SK-N-SH (cell line): Measurements from ENCODE around the gene CD81. TPM values are rescaled to one million over a fixed set of nuclear protein-coding genes. Genes with fewer than 3 reads are reported as not detected.

ENCODE experiments used
- CTCF ChIA-PET: fragments of 300-600, 350-600 bp; formaldehyde crosslinking; extraction: SDS; loops from one replicate; lab custom pipeline; 2021; lab: Yijun Ruan, JAX
- POLR2A ChIA-PET: fragments of 350-600 bp; sonication (Branson Sonifier 250); formaldehyde crosslinking; extraction: SDS; loops from one replicate; lab custom pipeline; 2020; ENCODE audit warnings: antibody characterized with exemption, inconsistent platforms; lab: Yijun Ruan, JAX
- DNase-seq: peaks from one replicate; pipeline ENCODE4 v3.0.0; 2012
- H2AFZ ChIP-seq: fragments of 200-600 bp; sonication (generic); 2 replicates; pipeline ENCODE4 v1.8.1; 2016; ENCODE audit warnings: antibody characterized with exemption, mild to moderate bottlenecking, low read depth
- H3F3A ChIP-seq: fragments of 200-600 bp; sonication (generic); replicated peaks from 2 replicates; pipeline ENCODE3; 2016; ENCODE audit warnings: antibody characterized with exemption, mild to moderate bottlenecking; ENCODE audit not compliant: insufficient read depth
- H3K27ac ChIP-seq, 2 experiments: fragments of 200-500 bp in 1 of 2; fragments of 200-600 bp in 1 of 2; sonication (Bioruptor generic) in 1 of 2; sonication (generic), shearing (Covaris generic) in 1 of 2; 2 replicates each; pipeline versions ENCODE4 v1.5.1 to v1.6.1; 2014 to 2016; ENCODE audit warnings: low read depth in 2 of 2, inconsistent platforms in 1 of 2, low read length in 1 of 2, mild to moderate bottlenecking in 1 of 2, mixed read lengths in 1 of 2
- H3K27me3 ChIP-seq: fragments of 200-600 bp; sonication (generic), shearing (Covaris generic); 2 replicates; pipeline ENCODE4 v1.6.1; 2016; ENCODE audit warnings: mixed run types; ENCODE audit not compliant: insufficient read depth
- H3K36me3 ChIP-seq, 2 experiments: fragments of 200-500 bp in 1 of 2; fragments of 200-600 bp in 1 of 2; sonication (Bioruptor generic) in 1 of 2; sonication (generic) in 1 of 2; replicated peaks in 1 of 2; 2 replicates each; pipeline versions ENCODE3 to v1.5.1; 2014 to 2016; ENCODE audit warnings: low read length in 1 of 2, mild to moderate bottlenecking in 1 of 2; ENCODE audit not compliant: insufficient read depth in 2 of 2, control insufficient read depth in 1 of 2
- H3K4me1 ChIP-seq, 2 experiments: fragments of 200-500 bp in 1 of 2; fragments of 200-600 bp in 1 of 2; sonication (Bioruptor generic) in 1 of 2; sonication (generic), shearing (Covaris generic) in 1 of 2; 2 replicates each; pipeline versions ENCODE4 v1.5.1 to v1.6.1; 2014 to 2016; ENCODE audit warnings: low read depth in 1 of 2, low read length in 1 of 2, mixed run types in 1 of 2; ENCODE audit not compliant: insufficient read depth in 2 of 2, control insufficient read depth in 1 of 2
- H3K4me2 ChIP-seq: fragments of 200-600 bp; sonication (generic), shearing (Covaris generic); 2 replicates; pipeline ENCODE4 v1.6.1; 2017; ENCODE audit warnings: mixed run types
- H3K4me3 ChIP-seq, 2 experiments: fragments of 200-500 bp in 1 of 2; fragments of 200-600 bp in 1 of 2; sonication (Bioruptor generic) in 1 of 2; sonication (generic), shearing (Covaris generic) in 1 of 2; 2 replicates each; pipeline versions ENCODE4 v1.5.1 to v1.8.1; 2014 to 2016; ENCODE audit warnings: low read depth in 2 of 2, inconsistent platforms in 1 of 2, low read length in 1 of 2, mild to moderate bottlenecking in 1 of 2, mixed read lengths in 1 of 2, moderate library complexity in 1 of 2
- H3K79me2 ChIP-seq: fragments of 200-600 bp; sonication (generic); 2 replicates; pipeline ENCODE4 v1.8.1; 2017; ENCODE audit warnings: mild to moderate bottlenecking; ENCODE audit not compliant: insufficient read depth
- H3K9ac ChIP-seq: fragments of 200-600 bp; sonication (generic); 2 replicates; pipeline ENCODE4 v1.6.1; 2017; ENCODE audit warnings: mixed run types
- H3K9me2 ChIP-seq: fragments of 200-600 bp; sonication (generic); 2 replicates; pipeline ENCODE4 v1.6.1; 2017; ENCODE audit warnings: mixed run types
- H3K9me3 ChIP-seq: fragments of 200-600 bp; sonication (generic); 2 replicates; pipeline ENCODE4 v1.6.1; 2017; ENCODE audit warnings: mixed run types, mild to moderate bottlenecking, moderate library complexity
- H4K20me1 ChIP-seq: fragments of 200-600 bp; sonication (generic); 2 replicates; pipeline ENCODE4 v1.6.1; 2017; ENCODE audit warnings: mild to moderate bottlenecking, mixed run types; ENCODE audit not compliant: insufficient read depth
- CHD2 ChIP-seq: fragments of 150-350 bp; IDR thresholded peaks from 2 replicates; pipeline ENCODE4 v1.6.1; 2018; ENCODE audit warnings: low read length; ENCODE audit not compliant: partially characterized antibody
- EP300 ChIP-seq, 2 experiments: IDR thresholded peaks; 2 replicates each; pipeline versions ENCODE4 v1.4.0 to v1.6.1; 2012; ENCODE audit warnings: borderline replicate concordance in 1 of 2, low read depth in 1 of 2, low read length in 1 of 2
- FOSL2 ChIP-seq: IDR thresholded peaks from 2 replicates; pipeline ENCODE4 v1.4.0; 2012; ENCODE audit warnings: low read depth, mild to moderate bottlenecking, moderate library complexity, borderline replicate concordance
- FOXM1 ChIP-seq: IDR thresholded peaks from 2 replicates; pipeline ENCODE4 v1.4.0; 2012; ENCODE audit warnings: low read depth, mild to moderate bottlenecking
- MEF2A ChIP-seq: IDR thresholded peaks from 2 replicates; pipeline ENCODE4 v1.4.0; 2012; ENCODE audit warnings: low read depth, borderline replicate concordance
- MXI1 ChIP-seq: IDR thresholded peaks from 2 replicates; pipeline ENCODE4 v1.6.1; 2012; ENCODE audit warnings: mild to moderate bottlenecking, low read depth, low read length, improper control_type of control experiment
- POLR2AphosphoS5 ChIP-seq: IDR thresholded peaks from 2 replicates; pipeline ENCODE4 v1.6.1; 2012; ENCODE audit warnings: low read depth, low read length
- RCOR1 ChIP-seq: fragments of 150-350 bp; IDR thresholded peaks from 2 replicates; pipeline ENCODE4 v1.6.1; 2017; ENCODE audit warnings: antibody characterized with exemption, low read length
- RXRA ChIP-seq: IDR thresholded peaks from 2 replicates; pipeline ENCODE4 v1.4.0; 2012; ENCODE audit warnings: low read depth, mild to moderate bottlenecking, borderline replicate concordance
- SIN3A ChIP-seq: IDR thresholded peaks from 2 replicates; pipeline ENCODE4 v1.6.1; 2012; ENCODE audit warnings: low read depth, mild to moderate bottlenecking, low read length, moderate library complexity, borderline replicate concordance
- SMC3 ChIP-seq: IDR thresholded peaks from 2 replicates; pipeline ENCODE4 v1.6.1; 2012; ENCODE audit warnings: low read depth, low read length, improper control_type of control experiment
- TAF1 ChIP-seq: IDR thresholded peaks from 2 replicates; pipeline ENCODE4 v1.6.1; 2012; ENCODE audit warnings: low read depth, mild to moderate bottlenecking, low read length, moderate library complexity, borderline replicate concordance
- TCF12 ChIP-seq: IDR thresholded peaks from 2 replicates; pipeline ENCODE4 v1.4.0; 2012
- TEAD4 ChIP-seq: IDR thresholded peaks from 2 replicates; pipeline ENCODE4 v1.4.0; 2012; ENCODE audit warnings: mild to moderate bottlenecking, borderline replicate concordance; ENCODE audit not compliant: insufficient read depth
- WGBS: methylation state at CpG from one replicate; pipeline ENCODE4 v1.1.6; 2017; ENCODE audit warnings: low lambda C conversion rate; 5-methylcytosine and 5-hydroxymethylcytosine counted together
- polyA plus RNA-seq, 3 experiments: library from polyadenylated mRNA; depleted of rRNA; stranded (reverse); fragments of >200 nt; gene quantifications; 2 replicates each; pipeline ENCODE4 v1.2.3, GENCODE V29; 2012
- TF ChIP-seq, protein P1 (sequence below): IDR thresholded peaks from 2 replicates; pipeline ENCODE4 v1.6.1; 2012; ENCODE audit warnings: mild to moderate bottlenecking, low read depth, low read length, moderate library complexity
- TF ChIP-seq, protein P2 (sequence below): fragments of 150-350 bp; IDR thresholded peaks from 2 replicates; pipeline ENCODE4 v1.6.1; 2016; ENCODE audit warnings: mild to moderate bottlenecking, low read depth, low read length
- TF ChIP-seq, protein P3 (sequence below): fragments of 200-600 bp; sonication (generic); IDR thresholded peaks from 2 replicates; pipeline ENCODE4 v1.6.1; 2017; ENCODE audit warnings: antibody characterized with exemption, mild to moderate bottlenecking, moderate library complexity
- TF ChIP-seq, protein P4 (sequence below): fragments of 150-350 bp; IDR thresholded peaks from 2 replicates; pipeline ENCODE4 v1.6.1; 2017; ENCODE audit warnings: antibody characterized with exemption, low read length, low read depth, borderline replicate concordance

CD81 gene
- polyA plus RNA-seq, 1 of the 3 experiments (the other 2 are of a cell fraction): 517 TPM

DNA sequence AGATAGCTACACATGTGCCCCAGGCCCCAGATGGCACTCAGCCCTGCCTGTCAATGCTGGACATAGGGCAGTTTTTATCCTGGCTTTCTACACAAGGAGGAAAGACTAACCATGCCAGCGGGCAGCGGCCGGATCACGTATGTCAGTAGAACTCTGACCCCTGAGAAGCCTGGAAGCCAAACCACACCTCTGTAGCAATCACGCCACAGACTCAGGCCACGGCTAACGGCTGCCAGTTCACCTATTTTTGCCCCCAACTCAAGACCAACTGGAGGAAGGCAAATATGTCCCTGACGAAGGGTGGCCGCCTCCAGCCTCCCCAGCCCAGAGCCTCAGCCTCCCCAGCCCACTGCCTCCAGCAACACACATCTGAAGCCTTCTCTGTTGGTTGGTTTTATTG is 7.2 kb upstream of the CD81 start (continued):
- TF ChIP-seq FOSL2 (no peak), TEAD4 (no peak)

DNA sequence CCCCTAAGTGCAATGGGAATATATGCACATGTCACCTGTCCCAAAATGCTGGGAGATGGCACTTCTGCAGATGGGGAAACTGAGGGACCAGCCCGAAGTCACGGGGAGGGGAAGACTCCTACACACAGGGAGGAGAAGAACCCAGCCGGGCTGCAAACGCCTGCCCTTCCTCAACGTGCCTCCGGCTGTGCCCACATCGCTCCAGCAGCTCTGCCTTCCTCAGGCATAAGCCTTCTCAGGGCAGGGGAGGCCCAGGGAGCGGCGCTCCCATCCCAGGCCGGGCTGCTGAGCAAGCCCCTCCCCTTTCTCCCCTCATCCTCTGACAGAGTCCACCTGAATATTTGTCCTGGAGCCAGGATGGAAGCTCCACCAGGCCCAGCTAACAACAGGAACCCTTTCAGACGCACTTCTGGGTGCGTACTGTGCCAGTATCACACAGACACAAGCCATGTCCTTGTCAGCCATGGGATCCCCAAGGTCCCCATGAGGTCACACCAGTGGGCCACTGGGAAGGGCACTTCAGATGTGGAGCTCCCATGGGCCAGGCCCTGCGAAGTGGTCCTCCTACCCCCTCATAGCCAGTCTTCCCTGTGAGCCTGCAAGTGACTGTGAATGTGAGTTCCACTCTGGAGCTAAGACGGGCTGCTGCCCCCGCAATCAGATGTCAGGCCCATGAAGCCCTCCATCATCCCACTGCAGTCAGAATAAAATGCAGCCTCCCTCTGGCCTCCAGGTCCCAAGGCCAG is 2.5 kb upstream of the CD81 start:
- WGBS: 94% methylated on average over 9 of the region's 15 CpGs
- CTCF ChIA-PET: interaction anchor here (1.9 to 3.9 kb wide), 2 partner anchors 13 to 45 kb away, joined by 8 to 20 read pairs; no protein-coding TSS in a partner anchor

DNA sequence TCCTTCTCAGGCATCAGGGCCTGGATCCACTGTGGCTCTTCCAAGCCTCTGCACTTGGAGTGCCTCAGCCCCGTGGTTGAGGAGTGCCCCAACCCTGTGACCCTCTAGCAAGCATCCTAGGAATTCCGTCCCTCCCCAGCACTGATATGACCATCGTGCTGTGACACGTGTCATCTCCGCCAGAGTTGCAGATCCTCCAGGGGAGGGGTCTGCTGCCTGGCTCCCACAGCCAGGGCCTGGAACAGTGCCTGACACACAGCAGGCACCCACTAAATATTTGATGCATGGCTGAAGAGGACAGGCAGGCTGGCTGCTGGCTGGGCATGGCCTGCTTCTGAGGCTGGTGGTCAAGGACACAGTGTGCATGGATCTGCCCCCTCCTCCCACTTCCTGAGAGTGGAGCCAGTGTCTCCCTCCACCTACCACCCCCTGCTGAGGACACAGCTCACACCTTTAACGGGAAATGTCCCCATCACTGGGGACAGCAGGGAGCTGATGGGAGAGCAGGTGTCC is 1.7 kb upstream of the CD81 start:
- no peak overlapping the region for H3K4me3 ChIP-seq
- TF ChIP-seq, protein P1, sequence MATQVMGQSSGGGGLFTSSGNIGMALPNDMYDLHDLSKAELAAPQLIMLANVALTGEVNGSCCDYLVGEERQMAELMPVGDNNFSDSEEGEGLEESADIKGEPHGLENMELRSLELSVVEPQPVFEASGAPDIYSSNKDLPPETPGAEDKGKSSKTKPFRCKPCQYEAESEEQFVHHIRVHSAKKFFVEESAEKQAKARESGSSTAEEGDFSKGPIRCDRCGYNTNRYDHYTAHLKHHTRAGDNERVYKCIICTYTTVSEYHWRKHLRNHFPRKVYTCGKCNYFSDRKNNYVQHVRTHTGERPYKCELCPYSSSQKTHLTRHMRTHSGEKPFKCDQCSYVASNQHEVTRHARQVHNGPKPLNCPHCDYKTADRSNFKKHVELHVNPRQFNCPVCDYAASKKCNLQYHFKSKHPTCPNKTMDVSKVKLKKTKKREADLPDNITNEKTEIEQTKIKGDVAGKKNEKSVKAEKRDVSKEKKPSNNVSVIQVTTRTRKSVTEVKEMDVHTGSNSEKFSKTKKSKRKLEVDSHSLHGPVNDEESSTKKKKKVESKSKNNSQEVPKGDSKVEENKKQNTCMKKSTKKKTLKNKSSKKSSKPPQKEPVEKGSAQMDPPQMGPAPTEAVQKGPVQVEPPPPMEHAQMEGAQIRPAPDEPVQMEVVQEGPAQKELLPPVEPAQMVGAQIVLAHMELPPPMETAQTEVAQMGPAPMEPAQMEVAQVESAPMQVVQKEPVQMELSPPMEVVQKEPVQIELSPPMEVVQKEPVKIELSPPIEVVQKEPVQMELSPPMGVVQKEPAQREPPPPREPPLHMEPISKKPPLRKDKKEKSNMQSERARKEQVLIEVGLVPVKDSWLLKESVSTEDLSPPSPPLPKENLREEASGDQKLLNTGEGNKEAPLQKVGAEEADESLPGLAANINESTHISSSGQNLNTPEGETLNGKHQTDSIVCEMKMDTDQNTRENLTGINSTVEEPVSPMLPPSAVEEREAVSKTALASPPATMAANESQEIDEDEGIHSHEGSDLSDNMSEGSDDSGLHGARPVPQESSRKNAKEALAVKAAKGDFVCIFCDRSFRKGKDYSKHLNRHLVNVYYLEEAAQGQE: no peak
- TF ChIP-seq POLR2AphosphoS5 (no peak), FOXM1 (no peak), TCF12 (no peak), RCOR1 (no peak), TAF1 (no peak), MXI1 (no peak), EP300 (IDR thresholded peaks at IDR 0.05; ENCODE audit: borderline replicate concordance in 1 of 2, low read depth in 1 of 2, low read length in 1 of 2) (no peak)
- TF ChIP-seq, protein P2, sequence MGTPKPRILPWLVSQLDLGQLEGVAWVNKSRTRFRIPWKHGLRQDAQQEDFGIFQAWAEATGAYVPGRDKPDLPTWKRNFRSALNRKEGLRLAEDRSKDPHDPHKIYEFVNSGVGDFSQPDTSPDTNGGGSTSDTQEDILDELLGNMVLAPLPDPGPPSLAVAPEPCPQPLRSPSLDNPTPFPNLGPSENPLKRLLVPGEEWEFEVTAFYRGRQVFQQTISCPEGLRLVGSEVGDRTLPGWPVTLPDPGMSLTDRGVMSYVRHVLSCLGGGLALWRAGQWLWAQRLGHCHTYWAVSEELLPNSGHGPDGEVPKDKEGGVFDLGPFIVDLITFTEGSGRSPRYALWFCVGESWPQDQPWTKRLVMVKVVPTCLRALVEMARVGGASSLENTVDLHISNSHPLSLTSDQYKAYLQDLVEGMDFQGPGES: no peak
- TF ChIP-seq, protein P3, sequence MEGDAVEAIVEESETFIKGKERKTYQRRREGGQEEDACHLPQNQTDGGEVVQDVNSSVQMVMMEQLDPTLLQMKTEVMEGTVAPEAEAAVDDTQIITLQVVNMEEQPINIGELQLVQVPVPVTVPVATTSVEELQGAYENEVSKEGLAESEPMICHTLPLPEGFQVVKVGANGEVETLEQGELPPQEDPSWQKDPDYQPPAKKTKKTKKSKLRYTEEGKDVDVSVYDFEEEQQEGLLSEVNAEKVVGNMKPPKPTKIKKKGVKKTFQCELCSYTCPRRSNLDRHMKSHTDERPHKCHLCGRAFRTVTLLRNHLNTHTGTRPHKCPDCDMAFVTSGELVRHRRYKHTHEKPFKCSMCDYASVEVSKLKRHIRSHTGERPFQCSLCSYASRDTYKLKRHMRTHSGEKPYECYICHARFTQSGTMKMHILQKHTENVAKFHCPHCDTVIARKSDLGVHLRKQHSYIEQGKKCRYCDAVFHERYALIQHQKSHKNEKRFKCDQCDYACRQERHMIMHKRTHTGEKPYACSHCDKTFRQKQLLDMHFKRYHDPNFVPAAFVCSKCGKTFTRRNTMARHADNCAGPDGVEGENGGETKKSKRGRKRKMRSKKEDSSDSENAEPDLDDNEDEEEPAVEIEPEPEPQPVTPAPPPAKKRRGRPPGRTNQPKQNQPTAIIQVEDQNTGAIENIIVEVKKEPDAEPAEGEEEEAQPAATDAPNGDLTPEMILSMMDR: no peak
- TF ChIP-seq, protein P4, sequence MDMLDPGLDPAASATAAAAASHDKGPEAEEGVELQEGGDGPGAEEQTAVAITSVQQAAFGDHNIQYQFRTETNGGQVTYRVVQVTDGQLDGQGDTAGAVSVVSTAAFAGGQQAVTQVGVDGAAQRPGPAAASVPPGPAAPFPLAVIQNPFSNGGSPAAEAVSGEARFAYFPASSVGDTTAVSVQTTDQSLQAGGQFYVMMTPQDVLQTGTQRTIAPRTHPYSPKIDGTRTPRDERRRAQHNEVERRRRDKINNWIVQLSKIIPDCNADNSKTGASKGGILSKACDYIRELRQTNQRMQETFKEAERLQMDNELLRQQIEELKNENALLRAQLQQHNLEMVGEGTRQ: no peak
- TF ChIP-seq, all 33 proteins: peak for 0
- WGBS: 90% methylated on average over 6 of the region's 6 CpGs
- peaks cover 0 to 16% of the 10 kb centered on the region in 2 experiments; a peak in 1 of 4 replicates for H3K4me1 ChIP-seq
- H2AFZ ChIP-seq: no peak overlapping the region
- no peak for DNase-seq
- H3K9me3 ChIP-seq: no peaks in the 10 kb centered on the region
- H3K27ac ChIP-seq: no peak overlapping the region
- H3K4me2 ChIP-seq: no peak overlapping the region
- ChIA-PET POLR2A (no interaction called here), CTCF (interaction anchor here (1.9 to 3.9 kb wide), 2 partner anchors 12 to 45 kb away, joined by 8 to 20 read pairs; no protein-coding TSS in a partner anchor)
- H4K20me1 ChIP-seq: peaks cover 24% of the 10 kb centered on the region
- no peaks in the 10 kb centered on the region for H3K9me2 ChIP-seq
- peaks cover 29% of the 10 kb centered on the region for H3K79me2 ChIP-seq
- no peak overlapping the region for H3K9ac ChIP-seq
- no peaks in the 10 kb centered on the region for H3K36me3 ChIP-seq
- no peaks in the 10 kb centered on the region for H3F3A ChIP-seq
- no peaks in the 10 kb centered on the region for H3K27me3 ChIP-seq

More for the DNA sequence above, 2.5 kb upstream of the CD81 start:
- POLR2A ChIA-PET: no interaction called here
- Histone ChIP-seq H2AFZ (no peak overlapping the region), H3K36me3 (no peaks in the 10 kb centered on the region), H3K4me2 (no peak overlapping the region), H3F3A (no peaks in the 10 kb centered on the region), H3K9ac (no peak overlapping the region), H3K9me2 (no peaks in the 10 kb centered on the region), H3K79me2 (peaks cover 21% of the 10 kb centered on the region), H4K20me1 (peaks cover 16% of the 10 kb centered on the region), H3K4me1 (peaks cover 0 to 13% of the 10 kb centered on the region in 2 experiments; a peak in 1 of 4 replicates), H3K27ac (no peak overlapping the region), H3K9me3 (no peaks in the 10 kb centered on the region), H3K4me3 (no peak overlapping the region), H3K27me3 (no peaks in the 10 kb centered on the region)
- no peak for TF ChIP-seq SMC3
- no peak for TF ChIP-seq RXRA
- no peak for TF ChIP-seq POLR2AphosphoS5
- no peak for TF ChIP-seq SIN3A
- TF ChIP-seq CHD2: no peak
- no peak for TF ChIP-seq MEF2A
- no peak for DNase-seq
